ENCODE measurements around the gene PCSK9. TPM values are rescaled to one million over a fixed set of nuclear protein-coding genes. Genes with fewer than 3 reads are reported as not detected.

Gene PCSK9
- total RNA-seq, 1 experiment from 2014 or later: 0.26 TPM

- in situ Hi-C loops (cut with HindIII; ENCODE audit: low pct_unique_long_range_greater_than_20kb, low sequenced_read_pairs): no loop called here
- POLR2A ChIA-PET: no interaction called here
- no TSS peak for BruUV-seq (replicated peaks)
- H3K4me3 ChIP-seq (ENCODE audit: low read depth in 2 of 2, low read length in 2 of 2): peak overlapping the region; percentile 23 to 36
- CTCF ChIA-PET: interaction anchor here (0.6 kb wide), 1 partner anchor 202 kb away, joined by 5 read pairs; no protein-coding TSS in a partner anchor
- DNase-seq (ENCODE audit: low read depth, low spot score) (no peak), ATAC-seq (peak; percentile 36)
- H3K4me1 ChIP-seq (ENCODE audit: control insufficient read depth, insufficient read depth, low read length): peaks cover 8% of the 10 kb centered on the region; the same call in 1 of the 2 replicates
- no peaks in the 10 kb centered on the region for H3K9me3 ChIP-seq (ENCODE audit: control insufficient read depth, insufficient read depth, low read depth, low read length)
- intact Hi-C loops (cut with micrococcal nuclease; ENCODE audit: unreplicated experiment): no loop called here
- no peak overlapping the region for H3K27ac ChIP-seq (ENCODE audit: low read length)
- H3K27me3 ChIP-seq (ENCODE audit: control insufficient read depth, insufficient read depth, low read length): peaks cover 36% of the 10 kb centered on the region
- H3K36me3 ChIP-seq (ENCODE audit: control insufficient read depth, insufficient read depth, low read length): no peaks in the 10 kb centered on the region
- TF ChIP-seq TCF7L2 (IDR thresholded peaks at IDR 0.05; ENCODE audit: low read depth, low read length): no peak
Measured at GRCh38 chr1:55040083-55040932, 960 bp downstream of the PCSK9 start.

- Histone ChIP-seq H3K36me3 (ENCODE audit: control insufficient read depth, insufficient read depth, low read length) (no peaks in the 10 kb centered on the region), H3K9me3 (ENCODE audit: control insufficient read depth, insufficient read depth, low read depth, low read length) (no peaks in the 10 kb centered on the region), H3K27me3 (ENCODE audit: control insufficient read depth, insufficient read depth, low read length) (peaks cover 28% of the 10 kb centered on the region), H3K4me3 (ENCODE audit: low read depth in 2 of 2, low read length in 2 of 2) (no peak overlapping the region), H3K4me1 (ENCODE audit: control insufficient read depth, insufficient read depth, low read length) (peaks cover 8% of the 10 kb centered on the region; the same call in 1 of the 2 replicates), H3K27ac (ENCODE audit: low read length) (no peak overlapping the region)
- intact Hi-C loops (cut with micrococcal nuclease; ENCODE audit: unreplicated experiment): no loop called here
- no TSS peak for BruUV-seq (replicated peaks)
- CTCF ChIA-PET: interaction anchor here (0.6 kb wide), 1 partner anchor 202 kb away, joined by 5 read pairs; no protein-coding TSS in a partner anchor
- DNase-seq (ENCODE audit: low read depth, low spot score) (no peak), ATAC-seq (no peak)
- POLR2A ChIA-PET: no interaction called here
- in situ Hi-C loops (cut with HindIII; ENCODE audit: low pct_unique_long_range_greater_than_20kb, low sequenced_read_pairs): no loop called here
- no peak for TF ChIP-seq REST (IDR thresholded peaks at IDR 0.05; ENCODE audit: insufficient read depth in 1 of 2, low read depth in 2 of 2, low read length in 1 of 2)
- no peak for TF ChIP-seq SIN3A (IDR thresholded peaks at IDR 0.05; ENCODE audit: borderline replicate concordance, insufficient read depth, low read depth, low read length)
- TF ChIP-seq CTCF (IDR thresholded peaks at IDR 0.05): no peak
- TF ChIP-seq POLR2AphosphoS5 (IDR thresholded peaks at IDR 0.05; ENCODE audit: low read depth, low read length): no peak
Measured at GRCh38 chr1:55040933-55041494, 1.7 kb downstream of the PCSK9 start.

- POLR2A ChIA-PET: interaction anchor here (0.7 kb wide), 1 partner anchor 448 kb away, joined by 3 read pairs; no protein-coding TSS in a partner anchor
Measured at GRCh38 chr1:55041613-55042012, 2.3 kb downstream of the PCSK9 start.

More at GRCh38 chr1:55041613-55042012, 2.3 kb downstream of the PCSK9 start:
- DNase-seq (ENCODE audit: low read depth, low spot score) (no peak), ATAC-seq (no peak)
- H3K36me3 ChIP-seq (ENCODE audit: control insufficient read depth, insufficient read depth, low read length): no peaks in the 10 kb centered on the region
- TF ChIP-seq REST (IDR thresholded peaks at IDR 0.05; ENCODE audit: insufficient read depth in 1 of 2, low read depth in 2 of 2, low read length in 1 of 2) (no peak), SIN3A (IDR thresholded peaks at IDR 0.05; ENCODE audit: borderline replicate concordance, insufficient read depth, low read depth, low read length) (no peak), POLR2AphosphoS5 (IDR thresholded peaks at IDR 0.05; ENCODE audit: low read depth, low read length) (no peak), TCF7L2 (IDR thresholded peaks at IDR 0.05; ENCODE audit: low read depth, low read length) (no peak), CTCF (IDR thresholded peaks at IDR 0.05) (no peak)
- H3K9me3 ChIP-seq (ENCODE audit: control insufficient read depth, insufficient read depth, low read depth, low read length): no peaks in the 10 kb centered on the region
- peaks cover 8% of the 10 kb centered on the region; the same call in 1 of the 2 replicates for H3K4me1 ChIP-seq (ENCODE audit: control insufficient read depth, insufficient read depth, low read length)
- no TSS peak for BruUV-seq (replicated peaks)
- H3K27ac ChIP-seq (ENCODE audit: low read length): no peak overlapping the region
- no peak overlapping the region for H3K4me3 ChIP-seq (ENCODE audit: low read depth in 2 of 2, low read length in 2 of 2)
- H3K27me3 ChIP-seq (ENCODE audit: control insufficient read depth, insufficient read depth, low read length): peaks cover 22% of the 10 kb centered on the region
- in situ Hi-C loops (cut with HindIII; ENCODE audit: low pct_unique_long_range_greater_than_20kb, low sequenced_read_pairs): no loop called here
- CTCF ChIA-PET: no interaction called here
- intact Hi-C loops (cut with micrococcal nuclease; ENCODE audit: unreplicated experiment): no loop called here

All from Panc1 (cell line).